H1 (cell line): ENCODE measurements around the gene CHMP5. TPM values are rescaled to one million over a fixed set of nuclear protein-coding genes. Genes with fewer than 3 reads are reported as not detected.

Experiments
- BCL11A ChIP-seq, 2 experiments: IDR thresholded peaks; one replicate each; pipeline ENCODE4 v1.6.1; 2011; ENCODE audit warnings: low read depth in 2 of 2, low read length in 2 of 2, mild to moderate bottlenecking in 2 of 2
- CHD7 ChIP-seq: fragments of 300-600 bp; sonication (generic); IDR thresholded peaks from 2 replicates; pipeline ENCODE4 v1.7.1; 2012; ENCODE audit warnings: low read length, moderate library complexity, mild to moderate bottlenecking, inconsistent platforms; ENCODE audit not compliant: insufficient replicate concordance
- CREB1 ChIP-seq: IDR thresholded peaks from 2 replicates; pipeline ENCODE4 v1.6.1; 2012; ENCODE audit warnings: inconsistent platforms
- GABPA ChIP-seq: IDR thresholded peaks from 2 replicates; pipeline ENCODE4 v1.6.1; 2011; ENCODE audit warnings: mild to moderate bottlenecking, low read length, moderate library complexity, borderline replicate concordance; ENCODE audit not compliant: insufficient read depth
- MAX ChIP-seq: IDR thresholded peaks from 2 replicates; pipeline ENCODE4 v1.6.1; 2012; ENCODE audit warnings: inconsistent platforms
- NRF1 ChIP-seq: IDR thresholded peaks from 2 replicates; pipeline ENCODE4 v1.6.1; 2011; ENCODE audit warnings: mild to moderate bottlenecking, low read depth, low read length, improper control_type of control experiment
- RNF2 ChIP-seq: fragments of 200-900, 300-1000 bp; sonication (generic); IDR thresholded peaks from 2 replicates; pipeline ENCODE4 v1.7.1; 2016; ENCODE audit warnings: borderline replicate concordance, low read depth, mild to moderate bottlenecking, antibody characterized with exemption, low read length; ENCODE audit not compliant: poor library complexity, severe bottlenecking; ENCODE audit errors: missing control alignments
- SRF ChIP-seq: IDR thresholded peaks from 2 replicates; pipeline ENCODE4 v1.6.1; 2011; ENCODE audit warnings: mild to moderate bottlenecking, low read depth, low read length, moderate library complexity
- TAF1 ChIP-seq: IDR thresholded peaks from 2 replicates; pipeline ENCODE4 v1.6.1; 2011; ENCODE audit warnings: mild to moderate bottlenecking, low read depth, low read length
- polyA plus RNA-seq, 7 experiments: library from polyadenylated mRNA; depleted of rRNA in 3 of 7; stranded (reverse) in 5 of 7; unstranded in 2 of 7; fragments of >200 nt in 5 of 7; fragments of 200-250 nt in 2 of 7; gene quantifications; 1 replicate in 5 of 7; 2 replicates in 1 of 7; 4 replicates in 1 of 7; pipeline versions ENCODE4 v1.2.1 to v1.2.3, GENCODE V29; 2011 to 2013; ENCODE audit warnings: missing spikeins in 2 of 7, mixed read lengths in 2 of 7
- total RNA-seq: library from RNA; stranded (reverse); fragmentation: NEBNext Ultra II Directional; extraction: Animal tissue kit (Norgen Biotek cat#: 25700); gene quantifications from 2 replicates; pipeline ENCODE4 v1.2.1, GENCODE V29; 2021

Gene CHMP5
- total and polyA plus RNA-seq, 2 of the 8 experiments (the other 6 are each of a cell fraction or from before 2014, with no cell fraction given): 25.0 to 47.3 TPM

GRCh38 chr9:33290247-33291030 lies 25.6 kb downstream of the CHMP5 start, which contains the start of gene NFX1 (continued):
- TF ChIP-seq CHD7: no peak
- TF ChIP-seq MAX: peak; percentile 96
- no peak for TF ChIP-seq RNF2
- no peak for TF ChIP-seq BCL11A (IDR thresholded peaks at IDR 0.05; ENCODE audit: low read depth in 2 of 2, low read length in 2 of 2)
- TF ChIP-seq TAF1: peak; percentile 97
- TF ChIP-seq GABPA: peak; percentile 80; the same call in 1 of the 2 replicates
- peak; percentile 90 for TF ChIP-seq SRF
- TF ChIP-seq CREB1: peak; percentile 99
- TF ChIP-seq NRF1: peak; percentile 52
